Osteocyte (in vitro differentiated cells): ENCODE measurements around the gene CELF5. TPM values are rescaled to one million over a fixed set of nuclear protein-coding genes. Genes with fewer than 3 reads are reported as not detected.

Source experiments
- DNase-seq: peaks from one replicate; pipeline ENCODE4 v3.0.0; 2021; ENCODE audit warnings: mixed read lengths; ENCODE audit not compliant: unreplicated experiment; ENCODE audit errors: extremely low spot score
- H3K27ac Mint-ChIP-seq: one replicate; pipeline ENCODE4 v1.8.0; 2021; ENCODE audit warnings: mild to moderate bottlenecking, mixed read lengths; ENCODE audit not compliant: unreplicated experiment
- H3K27me3 Mint-ChIP-seq: one replicate; pipeline ENCODE4 v1.8.0; 2021; ENCODE audit warnings: mixed read lengths; ENCODE audit not compliant: unreplicated experiment
- H3K36me3 Mint-ChIP-seq: one replicate; pipeline ENCODE4 v1.8.0; 2021; ENCODE audit warnings: mixed read lengths; ENCODE audit not compliant: unreplicated experiment
- H3K4me1 Mint-ChIP-seq: one replicate; pipeline ENCODE4 v1.8.0; 2021; ENCODE audit warnings: mixed read lengths; ENCODE audit not compliant: unreplicated experiment
- H3K4me3 Mint-ChIP-seq: one replicate; pipeline ENCODE4 v1.8.0; 2021; ENCODE audit warnings: mild to moderate bottlenecking, moderate library complexity, mixed read lengths; ENCODE audit not compliant: unreplicated experiment
- H3K9me3 Mint-ChIP-seq: one replicate; pipeline ENCODE4 v1.8.0; 2021; ENCODE audit warnings: mixed read lengths; ENCODE audit not compliant: unreplicated experiment
- CTCF ChIP-seq: fragments of 200-600 bp; sonication (generic); IDR thresholded peaks from 2 replicates; pipeline ENCODE4 v1.5.0; 2021; ENCODE audit warnings: antibody characterized with exemption, mild to moderate bottlenecking, moderate library complexity
- total RNA-seq: library from RNA; stranded (reverse); gene quantifications from 2 replicates; pipeline ENCODE4 v1.2.1, GENCODE V29; 2021

Gene CELF5
- total RNA-seq, 1 donor from 2014 or later, result 0.16 TPM

DNA sequence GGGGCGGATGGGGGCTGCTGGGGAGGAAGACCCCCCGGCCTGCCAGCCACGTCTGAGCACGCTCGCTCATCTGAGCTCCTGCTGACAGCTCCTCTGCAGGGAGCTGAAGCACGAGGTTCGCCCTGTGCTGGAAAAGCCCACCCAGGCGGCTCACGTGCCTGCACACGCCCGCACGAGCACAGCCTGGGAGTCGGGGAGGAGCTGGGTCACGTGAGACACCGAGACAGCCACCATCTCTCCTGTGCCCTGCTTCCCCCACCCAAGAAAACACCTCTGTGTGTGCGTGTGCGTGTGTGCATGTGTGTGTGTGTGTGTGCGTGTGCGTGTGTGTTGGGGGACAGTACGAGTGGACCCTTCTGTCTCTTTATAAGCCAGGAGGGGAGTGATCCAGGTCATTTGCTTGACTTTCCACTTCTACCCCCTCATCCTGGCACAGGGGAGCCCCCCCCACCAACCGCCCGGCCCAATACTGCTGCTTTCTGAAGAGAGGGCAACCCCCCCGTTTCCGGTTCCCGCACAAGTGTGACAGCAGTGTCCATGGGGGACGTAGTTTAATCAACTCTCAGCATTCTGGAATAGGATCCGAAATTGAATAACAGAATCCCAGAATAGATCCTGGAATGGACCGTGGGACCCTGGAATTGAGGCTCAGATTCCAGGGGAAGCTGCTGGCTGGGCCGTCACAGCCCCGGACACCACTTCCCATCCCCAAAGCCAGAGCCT, 42.5 kb downstream of the CELF5 start:
- no peak for DNase-seq
- H3K36me3 Mint-ChIP-seq, result no peaks in the 10 kb centered on the region
- no peak overlapping the region for H3K4me3 Mint-ChIP-seq
- no peak overlapping the region for H3K27ac Mint-ChIP-seq
- peaks cover 22% of the 10 kb centered on the region for H3K27me3 Mint-ChIP-seq
- H3K4me1 Mint-ChIP-seq, result no peaks in the 10 kb centered on the region
- TF ChIP-seq CTCF, result no peak
- no peaks in the 10 kb centered on the region for H3K9me3 Mint-ChIP-seq

DNA sequence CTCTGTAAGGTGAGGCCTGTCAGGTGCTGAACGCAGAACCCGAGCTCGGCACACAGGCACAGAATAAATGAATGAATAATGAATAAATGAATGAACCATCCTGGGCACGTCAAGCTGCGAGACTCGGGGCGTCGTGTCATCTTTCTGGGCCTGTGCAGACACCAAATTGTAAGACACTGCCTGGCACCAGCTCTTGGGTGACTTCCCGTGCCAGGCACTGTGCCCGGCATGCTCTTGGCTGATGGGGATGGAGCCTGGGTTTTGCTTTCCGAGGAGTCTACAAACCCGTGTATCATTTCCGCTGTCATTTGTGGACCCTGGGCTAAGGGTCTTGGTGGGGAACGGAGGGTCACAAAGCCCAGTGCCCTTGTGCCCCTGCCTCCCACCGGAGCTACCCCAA, 43.9 kb downstream of the CELF5 start:
- no peak for DNase-seq
- Mint-ChIP-seq H3K36me3 (no peaks in the 10 kb centered on the region), H3K9me3 (no peaks in the 10 kb centered on the region), H3K27me3 (peaks cover 22% of the 10 kb centered on the region), H3K27ac (no peak overlapping the region), H3K4me1 (no peaks in the 10 kb centered on the region), H3K4me3 (no peak overlapping the region)
- TF ChIP-seq CTCF, result no peak

DNA sequence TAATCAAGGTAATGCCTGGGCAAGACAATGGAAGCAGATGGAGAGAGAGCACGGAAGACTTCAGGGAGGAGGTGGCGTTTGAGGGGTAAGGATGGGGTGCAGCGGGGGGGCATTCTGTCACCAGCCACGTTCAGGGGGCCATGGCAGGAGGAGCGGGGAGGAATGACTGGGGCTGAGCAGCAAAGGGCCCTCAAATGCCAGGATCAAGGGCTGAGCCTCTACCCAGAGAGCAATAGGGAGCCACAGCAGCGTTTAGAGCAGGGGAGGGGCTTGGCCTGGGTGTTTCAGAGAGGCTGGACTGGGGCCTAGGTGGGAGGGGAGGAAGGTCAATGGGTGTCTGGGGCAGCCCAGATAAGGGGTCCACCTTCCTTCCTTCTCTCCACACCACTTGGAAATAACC, 44.3 kb downstream of the CELF5 start:
- no peak for TF ChIP-seq CTCF
- no peak for DNase-seq
- H3K4me1 Mint-ChIP-seq, result no peaks in the 10 kb centered on the region
- no peak overlapping the region for H3K27ac Mint-ChIP-seq
- no peak overlapping the region for H3K4me3 Mint-ChIP-seq
- no peaks in the 10 kb centered on the region for H3K36me3 Mint-ChIP-seq
- H3K27me3 Mint-ChIP-seq, result peaks cover 26% of the 10 kb centered on the region
- no peaks in the 10 kb centered on the region for H3K9me3 Mint-ChIP-seq

DNA sequence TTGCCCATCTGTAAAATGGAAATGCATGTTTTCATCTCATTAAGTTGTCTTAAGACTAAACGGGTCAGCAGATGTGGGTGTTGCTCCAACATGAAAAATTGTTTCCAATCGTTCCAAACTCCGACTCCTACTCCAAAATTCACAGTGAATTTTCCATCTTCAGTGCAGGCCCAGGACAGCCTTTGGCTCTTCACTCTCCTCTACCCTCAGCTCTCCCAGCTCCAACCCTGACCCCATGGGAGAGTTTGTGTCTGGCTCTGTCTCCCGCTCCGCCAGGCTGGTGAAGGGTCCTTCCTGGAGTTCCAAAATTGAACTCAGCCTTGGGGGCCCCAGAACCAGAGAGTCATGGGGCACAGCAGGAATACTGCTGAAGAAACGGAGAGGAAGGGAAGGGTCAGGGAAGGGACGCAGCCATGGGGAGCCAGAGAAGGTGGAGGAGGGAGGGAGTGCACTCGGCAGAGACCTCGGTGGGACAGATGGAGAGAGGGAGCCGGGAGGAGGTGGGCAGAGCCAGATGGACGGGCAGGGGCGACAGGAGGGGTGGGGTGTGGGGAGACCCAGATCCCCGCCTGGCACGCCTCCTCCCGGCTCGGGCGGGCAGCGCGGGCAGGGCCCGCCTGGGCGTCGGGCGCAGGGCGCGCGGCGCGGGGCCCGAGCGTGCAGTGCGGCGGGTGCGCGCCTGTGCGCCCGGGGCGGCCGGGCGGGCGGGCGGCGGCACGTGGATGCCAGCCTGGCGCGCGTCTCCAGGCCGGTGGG, 45.6 kb downstream of the CELF5 start:
- peaks cover 4% of the 10 kb centered on the region for H3K4me1 Mint-ChIP-seq
- H3K4me3 Mint-ChIP-seq, result no peak overlapping the region
- no peaks in the 10 kb centered on the region for H3K36me3 Mint-ChIP-seq
- no peak for TF ChIP-seq CTCF
- H3K9me3 Mint-ChIP-seq, result no peaks in the 10 kb centered on the region
- no peak for DNase-seq
- H3K27ac Mint-ChIP-seq, result no peak overlapping the region
- H3K27me3 Mint-ChIP-seq, result peaks cover 34% of the 10 kb centered on the region

GRCh38 chr19:3270902-3271301, 46.4 kb downstream of the CELF5 start:
- no peak for DNase-seq
- peaks cover 38% of the 10 kb centered on the region for H3K27me3 Mint-ChIP-seq
- H3K36me3 Mint-ChIP-seq, result no peaks in the 10 kb centered on the region
- peaks cover 8% of the 10 kb centered on the region for H3K4me1 Mint-ChIP-seq
- no peaks in the 10 kb centered on the region for H3K9me3 Mint-ChIP-seq
- TF ChIP-seq CTCF, result no peak
- no peak overlapping the region for H3K27ac Mint-ChIP-seq
- H3K4me3 Mint-ChIP-seq, result no peak overlapping the region
